Measurements from ENCODE around the gene SUGCT.
"Not testable (repeated sequence)": the region's sequence is repeated elsewhere in the genome, so short reads cannot be mapped to it uniquely, and the experiment has no call there.

SUGCT gene

DNA sequence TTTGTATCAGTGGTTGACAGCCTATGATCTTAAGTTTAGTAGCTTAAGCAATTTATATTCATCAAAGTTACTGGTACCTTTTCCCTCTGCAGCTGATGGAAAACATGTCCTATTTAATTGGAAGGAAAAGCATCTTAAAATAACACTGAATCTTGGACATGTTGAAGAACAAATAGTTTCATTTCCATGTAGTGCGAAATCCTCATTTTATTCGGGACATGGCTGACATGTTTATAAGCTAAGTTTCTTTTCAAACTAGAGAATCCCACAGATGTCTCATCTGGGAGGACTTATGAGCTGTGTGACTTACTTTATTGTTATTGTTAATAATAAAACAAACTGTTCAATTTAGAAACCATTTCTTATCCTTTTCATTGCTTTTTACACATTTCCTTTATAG lies 461.0 kb downstream of the SUGCT start:
- Histone ChIP-seq H3K9ac (ENCODE audit: low read length) (no peak overlapping the region), H3K36me3 (ENCODE audit: control insufficient read depth, low read depth, low read length) (no peaks in the 10 kb centered on the region), H3K27me3 (ENCODE audit: control insufficient read depth, insufficient read depth, low read length) (no peaks in the 10 kb centered on the region), H3K27ac (ENCODE audit: low read length) (no peak overlapping the region), H3K4me1 (ENCODE audit: control insufficient read depth, low read depth, low read length) (no peaks in the 10 kb centered on the region), H3K4me3 (ENCODE audit: low read length) (no peak overlapping the region), H3K9me3 (ENCODE audit: control insufficient read depth, low read depth, low read length) (no peaks in the 10 kb centered on the region)

DNA sequence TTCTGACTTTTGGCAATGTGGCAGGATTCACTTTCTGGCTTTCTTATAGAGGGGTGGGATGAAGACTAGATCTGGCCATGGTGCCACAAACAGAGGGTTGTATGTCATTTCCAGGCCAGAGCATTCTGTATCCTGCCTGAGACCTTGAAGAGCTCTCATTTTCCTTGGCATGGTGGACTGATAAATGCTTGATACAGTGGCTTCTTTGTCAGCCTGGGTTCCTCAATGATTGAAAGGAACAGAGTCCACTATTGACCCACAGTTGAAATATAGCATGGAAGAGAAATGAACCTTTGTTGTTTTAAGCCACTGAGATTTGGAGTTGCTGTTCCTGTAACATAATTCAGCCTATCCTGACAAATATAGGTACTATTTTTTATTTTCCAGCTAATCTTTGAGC lies 462.7 kb downstream of the SUGCT start:
- H3K9me3 ChIP-seq (ENCODE audit: control insufficient read depth, low read depth, low read length) = no peaks in the 10 kb centered on the region
- H3K36me3 ChIP-seq (ENCODE audit: control insufficient read depth, low read depth, low read length) = no peaks in the 10 kb centered on the region
- no peaks in the 10 kb centered on the region for H3K27me3 ChIP-seq (ENCODE audit: control insufficient read depth, insufficient read depth, low read length)
- H3K4me3 ChIP-seq (ENCODE audit: low read length) = no peak overlapping the region
- H3K4me1 ChIP-seq (ENCODE audit: control insufficient read depth, low read depth, low read length) = no peaks in the 10 kb centered on the region
- H3K27ac ChIP-seq (ENCODE audit: low read length) = no peak overlapping the region
- no peak overlapping the region for H3K9ac ChIP-seq (ENCODE audit: low read length)

DNA sequence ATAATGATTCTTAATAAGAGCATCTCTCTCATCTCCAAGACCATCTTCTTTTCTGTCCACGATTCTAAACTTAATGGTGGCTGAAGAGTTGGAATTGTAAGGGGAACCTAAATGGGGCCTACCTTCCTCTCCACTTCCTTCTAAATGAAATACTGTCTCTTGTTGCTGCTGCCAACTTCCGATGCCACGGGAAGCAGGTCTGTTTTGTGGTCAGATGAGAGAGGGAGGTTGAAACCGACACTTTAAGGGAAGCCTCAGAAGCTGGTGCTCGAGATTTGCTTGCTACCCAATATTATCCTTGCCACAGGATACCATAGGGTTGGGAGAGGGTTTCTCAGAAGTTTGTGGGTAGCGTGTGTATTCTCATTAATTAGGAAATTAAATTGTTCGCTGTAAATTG lies 464.1 kb downstream of the SUGCT start:
- Histone ChIP-seq H3K4me3 (ENCODE audit: low read length) (no peak overlapping the region), H3K9me3 (ENCODE audit: control insufficient read depth, low read depth, low read length) (no peaks in the 10 kb centered on the region), H3K4me1 (ENCODE audit: control insufficient read depth, low read depth, low read length) (no peaks in the 10 kb centered on the region), H3K36me3 (ENCODE audit: control insufficient read depth, low read depth, low read length) (no peaks in the 10 kb centered on the region), H3K9ac (ENCODE audit: low read length) (no peak overlapping the region), H3K27ac (ENCODE audit: low read length) (no peak overlapping the region), H3K27me3 (ENCODE audit: control insufficient read depth, insufficient read depth, low read length) (no peaks in the 10 kb centered on the region)

GRCh38 chr7:40599836-40600235 lies 465.0 kb downstream of the SUGCT start:
- H3K4me3 ChIP-seq (ENCODE audit: low read length) = no peak overlapping the region
- H3K27me3 ChIP-seq (ENCODE audit: control insufficient read depth, insufficient read depth, low read length) = no peaks in the 10 kb centered on the region
- H3K9me3 ChIP-seq (ENCODE audit: control insufficient read depth, low read depth, low read length) = no peaks in the 10 kb centered on the region
- H3K27ac ChIP-seq (ENCODE audit: low read length) = no peak overlapping the region
- H3K9ac ChIP-seq (ENCODE audit: low read length) = no peak overlapping the region
- no peaks in the 10 kb centered on the region for H3K36me3 ChIP-seq (ENCODE audit: control insufficient read depth, low read depth, low read length)
- H3K4me1 ChIP-seq (ENCODE audit: control insufficient read depth, low read depth, low read length) = peaks cover 4% of the 10 kb centered on the region

DNA sequence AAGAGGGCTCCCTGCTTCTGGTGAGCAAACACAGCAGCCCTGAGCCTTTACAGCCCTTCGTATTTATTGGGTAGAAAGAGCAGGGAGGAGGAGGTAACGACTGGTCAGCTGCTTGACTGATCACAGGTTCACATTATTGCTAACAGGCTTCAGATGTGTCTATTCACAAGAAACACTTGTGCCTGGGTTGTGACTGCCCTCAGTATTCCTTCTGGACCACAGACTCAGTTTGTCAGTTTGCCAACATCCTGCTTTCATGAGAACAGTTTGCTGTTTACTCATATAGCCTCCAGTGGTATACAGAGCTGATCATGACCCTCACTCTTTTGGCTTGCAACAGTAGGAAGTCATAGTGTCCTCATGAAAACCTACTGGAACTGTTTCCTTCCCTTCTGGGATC lies 467.5 kb downstream of the SUGCT start:
- H3K27ac ChIP-seq (ENCODE audit: low read length); H3K27me3 ChIP-seq (ENCODE audit: control insufficient read depth, insufficient read depth, low read length); H3K9ac ChIP-seq (ENCODE audit: low read length); H3K4me3 ChIP-seq (ENCODE audit: low read length); H3K9me3 ChIP-seq (ENCODE audit: control insufficient read depth, low read depth, low read length); H3K4me1 ChIP-seq (ENCODE audit: control insufficient read depth, low read depth, low read length); H3K36me3 ChIP-seq (ENCODE audit: control insufficient read depth, low read depth, low read length): not testable (repeated sequence)

GRCh38 chr7:40604601-40605438 lies 470.0 kb downstream of the SUGCT start:
- no peak overlapping the region for H3K4me3 ChIP-seq (ENCODE audit: low read length)
- no peaks in the 10 kb centered on the region for H3K36me3 ChIP-seq (ENCODE audit: control insufficient read depth, low read depth, low read length)
- no peaks in the 10 kb centered on the region for H3K9me3 ChIP-seq (ENCODE audit: control insufficient read depth, low read depth, low read length)
- H3K9ac ChIP-seq (ENCODE audit: low read length) = no peak overlapping the region
- no peaks in the 10 kb centered on the region for H3K27me3 ChIP-seq (ENCODE audit: control insufficient read depth, insufficient read depth, low read length)
- no peak overlapping the region for H3K27ac ChIP-seq (ENCODE audit: low read length)
- peaks cover 4% of the 10 kb centered on the region for H3K4me1 ChIP-seq (ENCODE audit: control insufficient read depth, low read depth, low read length)

GRCh38 chr7:40608321-40609075 lies 473.7 kb downstream of the SUGCT start:
- Histone ChIP-seq H3K9me3 (ENCODE audit: control insufficient read depth, low read depth, low read length) (no peaks in the 10 kb centered on the region), H3K27me3 (ENCODE audit: control insufficient read depth, insufficient read depth, low read length) (no peaks in the 10 kb centered on the region), H3K4me1 (ENCODE audit: control insufficient read depth, low read depth, low read length) (peaks cover 4% of the 10 kb centered on the region), H3K4me3 (ENCODE audit: low read length) (no peak overlapping the region), H3K27ac (ENCODE audit: low read length) (no peak overlapping the region), H3K36me3 (ENCODE audit: control insufficient read depth, low read depth, low read length) (no peaks in the 10 kb centered on the region), H3K9ac (ENCODE audit: low read length) (no peak overlapping the region)

DNA sequence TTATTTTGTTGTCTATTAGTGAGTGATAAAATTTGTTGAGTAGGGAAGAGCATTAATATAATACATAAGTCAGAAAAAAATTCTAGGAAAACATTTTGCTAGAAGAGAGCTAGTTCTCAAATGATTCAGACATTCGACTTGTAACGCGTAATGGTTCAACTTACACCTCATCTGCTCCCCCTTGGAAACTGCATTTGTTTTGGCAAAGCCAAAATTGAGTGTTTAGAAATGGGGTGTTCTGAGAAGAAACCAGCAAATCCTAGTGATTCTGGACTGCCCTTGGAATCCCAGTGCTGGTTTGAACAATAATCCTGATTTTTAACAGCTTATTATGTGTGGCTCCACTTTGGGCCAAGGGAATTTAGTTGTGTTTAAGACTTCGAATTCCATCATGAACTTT lies 475.7 kb downstream of the SUGCT start:
- no peak overlapping the region for H3K27ac ChIP-seq (ENCODE audit: low read length)
- no peak overlapping the region for H3K9ac ChIP-seq (ENCODE audit: low read length)
- no peak overlapping the region for H3K4me3 ChIP-seq (ENCODE audit: low read length)
- H3K27me3 ChIP-seq (ENCODE audit: control insufficient read depth, insufficient read depth, low read length) = no peaks in the 10 kb centered on the region
- H3K9me3 ChIP-seq (ENCODE audit: control insufficient read depth, low read depth, low read length) = no peaks in the 10 kb centered on the region
- no peaks in the 10 kb centered on the region for H3K36me3 ChIP-seq (ENCODE audit: control insufficient read depth, low read depth, low read length)
- H3K4me1 ChIP-seq (ENCODE audit: control insufficient read depth, low read depth, low read length) = no peaks in the 10 kb centered on the region

DNA sequence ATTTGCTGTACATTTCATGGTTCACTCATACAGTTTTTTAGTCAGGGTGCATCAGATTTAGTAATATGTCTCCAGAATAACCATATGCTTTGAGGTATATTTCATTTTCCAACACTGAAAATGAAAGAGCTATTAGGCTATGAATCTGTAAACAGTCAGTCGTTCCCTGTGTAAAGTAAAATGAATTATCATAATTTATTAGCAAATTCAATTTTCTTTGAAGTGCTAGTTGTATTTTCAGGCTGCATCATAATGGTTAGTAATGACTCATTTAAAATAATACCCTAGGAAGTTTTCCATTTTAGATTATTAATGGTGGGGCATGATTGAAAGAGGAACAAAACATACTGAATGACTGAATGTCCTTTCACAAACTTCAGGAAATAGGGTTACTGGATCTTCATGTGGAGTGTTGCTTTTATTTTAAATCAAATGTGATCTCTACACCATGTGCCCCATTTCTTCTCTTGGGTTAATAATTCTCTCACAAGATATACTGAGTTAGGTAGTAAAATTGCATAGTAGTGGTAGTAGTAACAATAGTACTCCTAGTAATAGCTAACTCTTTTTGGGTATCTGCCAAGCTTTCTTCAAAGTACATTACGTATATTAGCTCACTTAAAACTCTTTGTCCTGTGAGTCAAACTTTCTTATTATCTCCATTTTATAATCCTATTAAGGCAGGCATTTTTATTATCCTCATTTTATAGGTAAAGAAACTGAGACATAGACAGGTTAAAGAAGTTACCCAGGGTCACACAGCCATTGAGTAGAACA lies 476.5 kb downstream of the SUGCT start:
- no peak overlapping the region for H3K4me3 ChIP-seq (ENCODE audit: low read length)
- H3K27ac ChIP-seq (ENCODE audit: low read length) = no peak overlapping the region
- H3K4me1 ChIP-seq (ENCODE audit: control insufficient read depth, low read depth, low read length) = no peaks in the 10 kb centered on the region
- H3K27me3 ChIP-seq (ENCODE audit: control insufficient read depth, insufficient read depth, low read length) = no peaks in the 10 kb centered on the region
- no peaks in the 10 kb centered on the region for H3K9me3 ChIP-seq (ENCODE audit: control insufficient read depth, low read depth, low read length)
- no peaks in the 10 kb centered on the region for H3K36me3 ChIP-seq (ENCODE audit: control insufficient read depth, low read depth, low read length)
- H3K9ac ChIP-seq (ENCODE audit: low read length) = no peak overlapping the region

GRCh38 chr7:40612298-40612697 lies 477.5 kb downstream of the SUGCT start:
- Histone ChIP-seq H3K9me3 (ENCODE audit: control insufficient read depth, low read depth, low read length) (no peaks in the 10 kb centered on the region), H3K27me3 (ENCODE audit: control insufficient read depth, insufficient read depth, low read length) (no peaks in the 10 kb centered on the region), H3K4me3 (ENCODE audit: low read length) (no peak overlapping the region), H3K9ac (ENCODE audit: low read length) (no peak overlapping the region), H3K4me1 (ENCODE audit: control insufficient read depth, low read depth, low read length) (no peaks in the 10 kb centered on the region), H3K27ac (ENCODE audit: low read length) (no peak overlapping the region), H3K36me3 (ENCODE audit: control insufficient read depth, low read depth, low read length) (no peaks in the 10 kb centered on the region)

- H3K36me3 ChIP-seq (ENCODE audit: control insufficient read depth, low read depth, low read length) = no peaks in the 10 kb centered on the region
- no peaks in the 10 kb centered on the region for H3K4me1 ChIP-seq (ENCODE audit: control insufficient read depth, low read depth, low read length)
- H3K9ac ChIP-seq (ENCODE audit: low read length) = no peak overlapping the region
- no peaks in the 10 kb centered on the region for H3K27me3 ChIP-seq (ENCODE audit: control insufficient read depth, insufficient read depth, low read length)
- no peak overlapping the region for H3K27ac ChIP-seq (ENCODE audit: low read length)
- H3K9me3 ChIP-seq (ENCODE audit: control insufficient read depth, low read depth, low read length) = no peaks in the 10 kb centered on the region
- no peak overlapping the region for H3K4me3 ChIP-seq (ENCODE audit: low read length)
Measured at GRCh38 chr7:40619647-40620046, 484.8 kb downstream of the SUGCT start.
